HG03060 (cell line): ENCODE measurements around the gene MPHOSPH9.
A peak's percentile ranks its signal among the peaks of the same experiment; 100 is the strongest.

Source experiments
- ATAC-seq: cut with Tn5 transposase; IDR thresholded peaks from one replicate; pipeline ENCODE4 v1.9.1; 2021; ENCODE audit warnings: low read depth, moderate number of reproducible peaks; ENCODE audit not compliant: unreplicated experiment

MPHOSPH9 gene

GRCh38 chr12:123232807-123233504, at the start of gene MPHOSPH9, which contains the start of gene MTRFR:
MPHOSPH9 (minus strand) TSS chr12:123233141; CDS start chr12:123230364, 2,777 bp downstream.
MTRFR (plus strand) TSS chr12:123233436; CDS start chr12:123253675, 20,239 bp downstream.
- peak; percentile 69 for ATAC-seq

- no peak for ATAC-seq
Observed at GRCh38 chr12:123282111-123282510, 49.2 kb upstream of the MPHOSPH9 start.

- no peak for ATAC-seq
Observed at GRCh38 chr12:123280971-123281370, 48.0 kb upstream of the MPHOSPH9 start.

GRCh38 chr12:123278101-123278627, 45.2 kb upstream of the MPHOSPH9 start:
- ATAC-seq, result peak; percentile 96

- ATAC-seq, result no peak
Observed at GRCh38 chr12:123273166-123273565, 40.2 kb upstream of the MPHOSPH9 start.

- no peak for ATAC-seq
Observed at GRCh38 chr12:123271001-123271668, 38.2 kb upstream of the MPHOSPH9 start.

GRCh38 chr12:123270214-123271000, 37.5 kb upstream of the MPHOSPH9 start:
- ATAC-seq, result no peak

GRCh38 chr12:123269896-123270213, 36.9 kb upstream of the MPHOSPH9 start:
- no peak for ATAC-seq

GRCh38 chr12:123269395-123269892, 36.5 kb upstream of the MPHOSPH9 start:
- ATAC-seq, result no peak

GRCh38 chr12:123268850-123269249, 35.9 kb upstream of the MPHOSPH9 start:
- ATAC-seq, result no peak

GRCh38 chr12:123267991-123268843, 35.3 kb upstream of the MPHOSPH9 start:
- no peak for ATAC-seq

GRCh38 chr12:123267335-123267920, 34.5 kb upstream of the MPHOSPH9 start:
- no peak for ATAC-seq

- no peak for ATAC-seq
Observed at GRCh38 chr12:123266679-123267277, 33.8 kb upstream of the MPHOSPH9 start.

GRCh38 chr12:123265851-123266678, 33.1 kb upstream of the MPHOSPH9 start:
- no peak for ATAC-seq

GRCh38 chr12:123264642-123265041, 31.7 kb upstream of the MPHOSPH9 start:
- ATAC-seq, result no peak

- no peak for ATAC-seq
Observed at GRCh38 chr12:123263196-123263817, 30.4 kb upstream of the MPHOSPH9 start.

GRCh38 chr12:123261196-123261595, 28.3 kb upstream of the MPHOSPH9 start:
- ATAC-seq, result no peak

GRCh38 chr12:123260081-123260480, 27.1 kb upstream of the MPHOSPH9 start:
- no peak for ATAC-seq
